Spinal cord (tissue), 10 donors: ENCODE data around the gene WDR5B. TPM values are rescaled to one million over a fixed set of nuclear protein-coding genes. Genes with fewer than 3 reads are reported as not detected.
"Not testable (repeated sequence)": the region's sequence is repeated elsewhere in the genome, so short reads cannot be mapped to it uniquely, and the experiment has no call there.

ENCODE experiments used
- DNase-seq, 6 donors: peaks; one replicate each; pipeline versions ENCODE4 v3.0.0 to v3.0.0-alpha.2; 2013 to 2015; ENCODE audit warnings: low spot score in 6 of 6, low read depth in 4 of 6
- H3K27ac ChIP-seq: one replicate; pipeline ENCODE4 v1.5.1; 2013; ENCODE audit warnings: low read depth, low read length, control low read depth
- H3K27me3 ChIP-seq: one replicate; pipeline ENCODE4 v1.6.1; 2013; ENCODE audit warnings: low read length; ENCODE audit not compliant: control insufficient read depth, insufficient read depth
- H3K36me3 ChIP-seq: one replicate; pipeline ENCODE4 v1.6.1; 2013; ENCODE audit warnings: low read length; ENCODE audit not compliant: control insufficient read depth, insufficient read depth
- H3K4me1 ChIP-seq: one replicate; pipeline ENCODE4 v1.6.1; 2013; ENCODE audit warnings: low read length; ENCODE audit not compliant: control insufficient read depth, insufficient read depth
- H3K4me3 ChIP-seq: one replicate; pipeline ENCODE4 v1.5.1; 2013; ENCODE audit warnings: low read depth, low read length, control low read depth
- H3K9me3 ChIP-seq: one replicate; pipeline ENCODE4 v1.6.1; 2013; ENCODE audit warnings: low read length; ENCODE audit not compliant: control insufficient read depth, insufficient read depth
- WGBS: methylation state at CpG from one replicate; pipeline ENCODE4 v1.1.5; 2013; ENCODE audit warnings: missing lambda C conversion rate; ENCODE audit not compliant: insufficient coverage; 5-methylcytosine and 5-hydroxymethylcytosine counted together
- polyA plus RNA-seq, 2 donors: library from polyadenylated mRNA; unstranded; fragments of 120-200 nt; gene quantifications; one replicate each; pipeline ENCODE4 v1.2.1, GENCODE V29; 2013; ENCODE audit not compliant: insufficient read length in 2 of 2
- total RNA-seq, 2 donors: library from RNA; depleted of rRNA in 1 of 2; stranded (reverse); fragments of 120-200 nt in 1 of 2; fragments of >200 nt in 1 of 2; gene quantifications; one replicate each; pipeline versions ENCODE4 v1.2.3 to v1.2.4, GENCODE V29; 2013 to 2014
- donor health status: healthy.

WDR5B gene
- total and polyA plus RNA-seq, 4 donors: 5.6 to 11.1 (median 6.9) TPM

DNA sequence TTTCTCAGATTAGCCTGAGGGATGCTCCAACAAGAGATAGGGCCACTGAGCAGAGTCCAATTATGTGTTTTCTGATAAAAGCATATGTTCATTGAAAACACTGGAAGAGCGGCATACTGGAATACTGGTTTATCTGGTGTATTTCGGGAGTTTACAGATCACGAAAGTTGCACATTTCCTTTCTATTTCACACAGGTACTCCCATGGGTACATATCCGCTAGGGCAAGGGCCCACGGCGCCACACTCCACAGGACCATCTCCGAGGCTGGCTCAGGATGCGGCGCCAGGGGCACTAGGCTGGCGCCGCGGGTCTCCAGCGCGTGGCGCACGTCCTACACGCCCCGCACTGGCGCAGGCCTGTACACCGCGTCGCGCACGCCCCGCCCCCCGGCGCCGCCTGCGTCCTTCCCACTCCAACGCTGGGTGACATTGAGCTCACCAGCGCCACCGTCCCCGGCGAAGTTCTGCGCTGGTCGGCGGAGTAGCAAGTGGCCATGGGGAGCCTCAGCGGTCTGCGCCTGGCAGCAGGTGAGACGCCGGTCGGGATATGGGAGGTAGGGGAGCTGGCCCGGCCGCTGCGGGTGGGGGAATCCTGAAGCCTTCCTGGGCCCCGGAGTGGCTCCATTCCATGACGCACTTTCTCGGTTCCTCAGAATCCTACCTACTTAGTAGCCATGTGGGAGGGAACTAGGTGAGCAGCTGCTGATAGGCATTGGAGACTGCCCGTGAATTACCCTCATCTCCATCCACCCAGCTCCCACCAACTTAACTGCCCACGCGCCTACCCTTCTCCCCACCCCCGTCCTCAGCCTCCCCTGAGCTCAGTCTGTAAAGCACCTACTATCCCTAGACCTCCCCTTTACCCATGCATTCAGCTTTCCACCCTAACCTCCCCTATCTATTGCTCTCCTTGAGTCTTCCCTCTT is 31.8 kb downstream of the WDR5B start, which contains the start of gene FAM162A:
Gene FAM162A, plus strand, starts transcription at position 412 of the 927 bp plus-strand sequence. Its CDS starts 84 bp downstream, at position 496.
- Histone ChIP-seq H3K27ac (peak within 1 kb of the TSS; percentile 82), H3K27me3 (no peaks in the 10 kb centered on the region), H3K36me3 (no peaks in the 10 kb centered on the region), H3K9me3 (no peaks in the 10 kb centered on the region), H3K4me1 (no peaks in the 10 kb centered on the region), H3K4me3 (peak within 1 kb of the TSS; percentile 69)
- 0% methylated on average over 49 of the region's 52 CpGs for WGBS
- DNase-seq: peak; percentile 87 to 98 (median 90)

DNA sequence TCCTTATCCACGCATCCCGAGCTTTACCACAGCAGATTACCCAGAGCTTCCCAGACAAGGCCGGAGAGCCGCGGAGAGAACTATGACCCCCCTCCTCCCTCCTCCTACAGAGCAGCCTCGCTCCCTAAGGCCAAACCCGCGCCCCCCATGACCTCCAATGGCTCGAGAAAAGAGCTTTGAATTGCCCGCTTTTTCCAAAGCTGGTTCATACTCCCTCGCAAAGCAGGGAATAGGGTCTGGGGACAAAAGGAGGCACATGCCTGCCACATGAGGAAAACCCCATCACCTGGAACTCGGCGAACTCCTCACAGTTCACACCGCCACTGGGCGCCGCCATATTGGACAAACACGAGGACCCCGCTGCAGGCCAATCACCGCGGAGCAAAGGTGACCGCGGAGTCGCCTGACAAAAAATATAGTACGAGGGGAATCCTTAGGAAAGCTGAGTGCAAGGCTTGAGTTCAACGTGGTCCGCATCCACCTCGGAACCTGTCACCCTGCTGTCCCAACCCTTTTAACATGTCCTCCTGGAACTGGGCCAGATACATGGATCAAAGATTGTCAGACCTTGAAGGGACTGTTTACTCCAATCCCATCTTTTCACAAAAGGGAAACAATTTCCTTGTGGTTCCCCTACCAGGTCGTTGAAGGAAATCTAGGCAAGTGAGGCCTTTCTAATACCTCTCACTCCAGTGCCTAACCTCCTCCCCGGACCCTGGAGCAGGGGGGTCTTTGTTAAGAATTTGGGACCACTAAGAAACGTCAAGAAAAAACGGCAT is 32.8 kb downstream of the WDR5B start, which contains the start of gene MIX23:
Gene MIX23, minus strand, starts transcription at position 344 of the 779 bp plus-strand sequence. Its CDS starts 7 bp downstream, at position 337.
- DNase-seq: peak; percentile 77 to 98 (median 84)
- Histone ChIP-seq H3K9me3 (no peaks in the 10 kb centered on the region), H3K4me3 (peak within 1 kb of the TSS; percentile 69), H3K36me3 (no peaks in the 10 kb centered on the region), H3K27me3 (no peaks in the 10 kb centered on the region), H3K4me1 (no peaks in the 10 kb centered on the region), H3K27ac (peak within 1 kb of the TSS; percentile 82)
- 0% methylated on average over 22 of the region's 31 CpGs for WGBS

DNA sequence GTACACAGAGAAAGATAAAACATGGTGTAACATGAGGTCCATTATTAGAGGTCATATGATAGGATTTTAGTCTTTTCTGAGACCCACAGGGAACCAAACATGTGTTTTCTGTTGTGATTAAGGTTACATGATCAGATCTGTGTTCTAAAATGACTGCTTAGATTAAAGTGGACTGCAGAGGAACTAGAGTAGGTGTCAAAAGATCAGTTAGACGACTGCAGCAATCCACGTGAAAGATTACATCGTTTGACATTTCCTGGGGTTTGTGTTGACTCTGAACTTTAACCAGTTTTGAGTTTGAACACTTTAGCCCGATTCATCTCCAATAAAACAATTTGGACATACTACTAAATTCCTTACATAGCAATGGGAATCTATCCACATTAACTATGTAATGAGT is 37.9 kb downstream of the WDR5B start:
- H3K9me3 ChIP-seq: no peaks in the 10 kb centered on the region
- H3K4me1 ChIP-seq: no peaks in the 10 kb centered on the region
- H3K27ac ChIP-seq: no peak overlapping the region
- no peak for DNase-seq
- no peaks in the 10 kb centered on the region for H3K36me3 ChIP-seq
- 80% methylated on average over 1 of the region's 4 CpGs for WGBS
- H3K4me3 ChIP-seq: no peak overlapping the region
- H3K27me3 ChIP-seq: no peaks in the 10 kb centered on the region

DNA sequence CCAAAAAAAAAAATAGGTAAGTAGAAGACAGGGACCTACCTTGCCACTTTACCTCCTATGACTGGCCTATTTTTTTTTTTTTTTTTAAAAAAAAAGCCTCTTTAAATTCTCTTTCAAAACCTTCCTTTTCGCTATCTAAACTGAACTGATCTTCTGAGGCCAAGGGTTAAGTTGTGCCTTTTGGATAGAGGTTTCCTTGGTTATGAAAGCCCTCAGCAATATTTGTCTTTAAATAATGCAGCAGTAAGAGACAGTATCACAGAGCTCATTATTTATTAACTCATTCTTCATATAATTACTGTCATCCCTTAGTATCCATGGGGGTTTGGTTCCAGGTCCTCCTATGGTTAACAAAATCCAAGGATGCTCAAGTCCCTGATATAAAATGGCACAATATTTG is 41.8 kb downstream of the WDR5B start:
- Histone ChIP-seq H3K36me3 (peaks cover 6% of the 10 kb centered on the region), H3K27ac (no peak overlapping the region), H3K4me3 (no peak overlapping the region), H3K27me3 (no peaks in the 10 kb centered on the region), H3K9me3 (no peaks in the 10 kb centered on the region), H3K4me1 (no peaks in the 10 kb centered on the region)
- DNase-seq: no peak
- no CpG with 5 or more reads among the region's 1 CpG for WGBS

DNA sequence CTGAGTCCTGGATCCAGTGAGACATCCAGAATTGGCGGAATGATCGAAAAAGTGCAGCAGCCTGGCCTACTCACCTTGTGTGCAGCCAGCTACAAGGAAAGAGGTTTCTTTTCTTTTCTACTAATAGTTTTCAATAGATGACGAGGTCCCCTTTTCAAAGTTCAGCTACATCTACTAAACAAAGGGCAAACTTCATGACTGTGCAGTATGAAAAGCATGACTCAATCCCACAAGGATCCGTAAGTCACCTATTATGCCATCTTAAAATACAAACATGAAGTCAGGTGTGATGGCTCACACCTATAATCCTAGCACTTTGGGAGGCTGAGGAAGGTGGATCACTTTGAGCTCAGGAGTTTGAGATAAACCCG is 49.5 kb downstream of the WDR5B start:
- H3K27me3 ChIP-seq: no peaks in the 10 kb centered on the region
- H3K4me1 ChIP-seq: no peaks in the 10 kb centered on the region
- WGBS: no CpG with 5 or more reads among the region's 5 CpGs
- no peak overlapping the region for H3K4me3 ChIP-seq
- peaks cover 26% of the 10 kb centered on the region for H3K36me3 ChIP-seq
- DNase-seq: no peak
- H3K9me3 ChIP-seq: no peaks in the 10 kb centered on the region
- H3K27ac ChIP-seq: no peak overlapping the region

DNA sequence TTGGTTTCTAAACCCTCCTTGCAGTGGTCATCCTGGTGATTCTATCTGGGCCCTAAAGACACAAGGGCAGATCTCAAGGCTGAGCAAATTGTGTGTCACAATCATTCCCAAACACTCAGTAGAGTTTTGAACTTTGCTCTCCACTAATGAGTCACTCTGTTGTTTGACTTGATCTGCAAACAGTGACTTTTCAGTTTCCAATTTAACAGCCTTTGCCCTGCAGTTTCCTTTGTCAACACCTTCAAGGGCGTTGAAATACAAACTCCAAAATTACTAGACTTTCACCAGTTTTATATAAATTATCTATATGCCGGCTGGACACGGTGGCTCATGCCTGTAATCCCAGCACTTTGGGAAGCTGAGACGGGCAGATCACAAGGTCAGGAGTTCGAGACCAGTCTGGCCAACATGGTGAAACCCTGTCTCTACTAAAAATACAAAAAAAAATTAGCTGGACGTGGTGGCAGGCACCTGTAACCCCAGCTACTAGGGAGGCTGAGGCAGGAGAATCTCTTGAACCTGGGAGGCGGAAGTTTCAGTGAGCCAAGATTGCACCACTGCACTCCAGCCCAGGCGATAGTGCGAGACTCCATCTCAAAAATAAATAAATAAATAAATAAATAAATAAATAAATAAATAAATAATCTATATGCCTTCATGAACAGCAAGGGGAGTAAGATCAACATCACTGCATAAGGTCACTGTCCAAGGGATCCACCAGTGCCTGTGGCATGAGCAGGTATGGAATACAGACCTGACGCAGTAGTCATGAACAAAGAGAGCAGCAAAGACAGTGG is 50.1 kb downstream of the WDR5B start:
- H3K36me3 ChIP-seq: peaks cover 26% of the 10 kb centered on the region
- not testable (repeated sequence) for H3K9me3 ChIP-seq, H3K27ac ChIP-seq, DNase-seq, H3K4me1 ChIP-seq, H3K27me3 ChIP-seq, H3K4me3 ChIP-seq
- WGBS: 100% methylated on average over 1 of the region's 10 CpGs

DNA sequence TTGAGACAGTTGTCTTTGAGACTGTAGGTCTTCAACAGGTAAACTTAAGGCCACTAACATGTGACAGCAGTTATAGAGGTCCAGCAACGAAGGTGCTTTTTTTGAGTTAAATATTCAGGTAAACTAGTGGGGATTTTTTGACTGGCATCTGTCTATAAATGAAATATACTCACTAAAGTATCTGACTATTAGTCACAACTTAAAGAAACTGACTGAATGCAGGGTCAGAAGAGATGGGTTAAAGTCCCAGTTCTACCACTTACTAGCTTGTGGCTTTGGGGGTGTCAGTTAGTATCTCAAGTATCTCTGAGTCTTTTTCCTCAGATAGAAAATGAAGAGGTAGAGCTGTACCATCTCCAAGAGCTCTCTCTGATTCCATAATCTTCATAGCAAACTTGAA is 50.8 kb downstream of the WDR5B start:
- Histone ChIP-seq H3K4me3 (no peak overlapping the region), H3K27ac (no peak overlapping the region), H3K27me3 (no peaks in the 10 kb centered on the region), H3K9me3 (no peaks in the 10 kb centered on the region), H3K4me1 (no peaks in the 10 kb centered on the region), H3K36me3 (peaks cover 23% of the 10 kb centered on the region)
- WGBS: no CpG with 5 or more reads among the region's 1 CpG
- DNase-seq: no peak

DNA sequence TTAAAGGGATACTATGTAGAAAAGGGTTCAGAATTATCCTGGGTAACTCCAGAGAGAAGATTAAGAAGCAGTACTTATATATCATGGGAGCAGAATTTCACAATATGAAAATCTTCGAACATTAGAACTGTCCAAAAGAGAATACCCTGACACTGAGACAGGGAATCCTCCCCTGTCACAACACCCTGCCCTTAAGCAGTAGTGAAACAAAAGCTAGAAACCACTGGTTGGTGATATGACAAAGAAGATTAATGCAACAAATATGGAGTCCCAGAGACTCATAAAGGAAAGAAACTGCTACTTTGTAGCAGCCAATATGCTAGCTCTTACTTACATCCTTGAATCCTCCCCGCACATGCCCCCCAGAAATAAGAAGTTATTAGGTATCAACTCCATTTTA is 51.4 kb downstream of the WDR5B start:
- no peak for DNase-seq
- no CpG with 5 or more reads among the region's 2 CpGs for WGBS

More for the DNA sequence above, 51.4 kb downstream of the WDR5B start:
- Histone ChIP-seq H3K36me3 (peaks cover 20% of the 10 kb centered on the region), H3K9me3 (no peaks in the 10 kb centered on the region), H3K4me1 (no peaks in the 10 kb centered on the region), H3K4me3 (no peak overlapping the region), H3K27me3 (no peaks in the 10 kb centered on the region), H3K27ac (no peak overlapping the region)
